Measurements from ENCODE around the gene BIRC2.

- TF ChIP-seq CTCF (IDR thresholded peaks at IDR 0.05) (no peak), POLR2A (IDR thresholded peaks at IDR 0.05) (no peak)
These were observed 40.2 kb downstream of the BIRC2 start for GRCh38 chr11:102387043-102387781.
